ENCODE data around the gene MMP24.

MMP24 gene

GRCh38 chr20:35279533-35280174 is 53.2 kb downstream of the MMP24 start:
- TF ChIP-seq CTCF (IDR thresholded peaks at IDR 0.05; ENCODE audit: extremely low read depth, missing control alignments) = no peak
- no peak for DNase-seq (ENCODE audit: low spot score)

- TF ChIP-seq CTCF (IDR thresholded peaks at IDR 0.05; ENCODE audit: extremely low read depth, missing control alignments) = no peak
- DNase-seq (ENCODE audit: low spot score) = no peak
Measured at GRCh38 chr20:35280523-35280922, 54.0 kb downstream of the MMP24 start.

GRCh38 chr20:35281506-35282101 is 55.1 kb downstream of the MMP24 start:
- TF ChIP-seq CTCF (IDR thresholded peaks at IDR 0.05; ENCODE audit: extremely low read depth, missing control alignments) = no peak
- DNase-seq (ENCODE audit: low spot score) = no peak

GRCh38 chr20:35283441-35284266 is 57.2 kb downstream of the MMP24 start:
- no peak for DNase-seq (ENCODE audit: low spot score)
- no peak for TF ChIP-seq CTCF (IDR thresholded peaks at IDR 0.05; ENCODE audit: extremely low read depth, missing control alignments)

- no peak for TF ChIP-seq CTCF (IDR thresholded peaks at IDR 0.05; ENCODE audit: extremely low read depth, missing control alignments)
- peak; percentile 95 for DNase-seq (ENCODE audit: low spot score)
Measured at GRCh38 chr20:35284267-35284991, 57.9 kb downstream of the MMP24 start, which contains the start of gene EIF6. TSS of gene EIF6 (minus strand) at chr20:35284772. CDS start at chr20:35284487, 285 bp downstream.

GRCh38 chr20:35284992-35285805 is 58.7 kb downstream of the MMP24 start:
- no peak for TF ChIP-seq CTCF (IDR thresholded peaks at IDR 0.05; ENCODE audit: extremely low read depth, missing control alignments)
- DNase-seq (ENCODE audit: low spot score) = no peak
